GM23338 (cell line): ENCODE measurements around the gene SYT13.

ENCODE experiments used
- CREB1 ChIP-seq: fragments of 250-450 bp; sonication (Bioruptor Pico); IDR thresholded peaks from 2 replicates; pipeline ENCODE4 v1.5.0; 2020; ENCODE audit warnings: low read depth, mild to moderate bottlenecking, moderate library complexity
- EZH2 ChIP-seq: fragments of 200-600 bp; sonication (generic); IDR thresholded peaks from one replicate; pipeline ENCODE4 v1.8.0; 2017; ENCODE audit warnings: antibody characterized with exemption, mild to moderate bottlenecking, low read depth; ENCODE audit not compliant: unreplicated experiment
- EZH2phosphoT487 ChIP-seq: fragments of 200-600 bp; sonication (generic); IDR thresholded peaks from one replicate; pipeline ENCODE4 v1.8.1; 2018; ENCODE audit warnings: antibody characterized with exemption; ENCODE audit not compliant: unreplicated experiment
- NANOG ChIP-seq: IDR thresholded peaks from 2 replicates; pipeline ENCODE4 v1.6.1; 2016; ENCODE audit warnings: antibody characterized with exemption, borderline replicate concordance
- POLR2AphosphoS5 ChIP-seq: IDR thresholded peaks from 2 replicates; pipeline ENCODE4 v1.6.1; 2016; ENCODE audit warnings: antibody characterized with exemption, low read depth
- STAT1 ChIP-seq: IDR thresholded peaks from one replicate; pipeline ENCODE4 v1.6.1; 2016; ENCODE audit warnings: antibody characterized with exemption; ENCODE audit not compliant: unreplicated experiment
- ZNF114 ChIP-seq: fragments of 250-450 bp; sonication (Bioruptor Pico); IDR thresholded peaks from 2 replicates; pipeline ENCODE4 v1.5.0; 2020; ENCODE audit warnings: mild to moderate bottlenecking, moderate library complexity
- ZNF331 ChIP-seq: fragments of 250-450 bp; sonication (Bioruptor Pico); IDR thresholded peaks from 2 replicates; pipeline ENCODE4 v1.5.0; 2020; ENCODE audit warnings: low read depth, mild to moderate bottlenecking, moderate library complexity
- TF ChIP-seq, protein P1 (sequence below), 2 experiments: fragments of 200-600 bp in 1 of 2; sonication (generic) in 1 of 2; conservative IDR thresholded peaks; 2 replicates each; pipeline versions ENCODE4 v1.5.1 to v1.6.1; 2016 to 2017; ENCODE audit warnings: antibody characterized with exemption in 2 of 2, low read depth in 2 of 2, mild to moderate bottlenecking in 2 of 2, moderate library complexity in 1 of 2
- TF ChIP-seq, protein P2 (sequence below): IDR thresholded peaks from one replicate; pipeline ENCODE4 v1.6.1; 2018; ENCODE audit warnings: antibody characterized with exemption; ENCODE audit not compliant: unreplicated experiment

DNA sequence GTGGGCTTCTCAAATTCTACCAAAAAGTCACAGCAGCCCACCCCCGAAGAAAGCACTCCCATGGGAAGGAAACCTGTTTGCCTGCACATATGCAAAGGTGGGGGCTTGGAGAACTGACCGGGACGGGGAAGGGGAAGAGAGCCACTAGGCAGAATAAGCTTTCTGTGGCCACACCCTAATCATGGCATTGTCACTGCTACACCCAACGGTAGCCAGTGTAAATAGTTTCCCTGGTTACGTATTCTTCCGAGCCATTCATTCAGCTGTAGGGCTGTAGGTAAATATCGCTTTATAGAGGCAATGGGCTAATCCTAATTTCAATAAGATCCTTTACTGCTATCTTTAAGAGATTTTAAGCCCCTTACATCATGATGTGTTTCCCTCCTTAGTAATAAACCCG, 78.0 kb downstream of the SYT13 start:
- TF ChIP-seq, protein P1, sequence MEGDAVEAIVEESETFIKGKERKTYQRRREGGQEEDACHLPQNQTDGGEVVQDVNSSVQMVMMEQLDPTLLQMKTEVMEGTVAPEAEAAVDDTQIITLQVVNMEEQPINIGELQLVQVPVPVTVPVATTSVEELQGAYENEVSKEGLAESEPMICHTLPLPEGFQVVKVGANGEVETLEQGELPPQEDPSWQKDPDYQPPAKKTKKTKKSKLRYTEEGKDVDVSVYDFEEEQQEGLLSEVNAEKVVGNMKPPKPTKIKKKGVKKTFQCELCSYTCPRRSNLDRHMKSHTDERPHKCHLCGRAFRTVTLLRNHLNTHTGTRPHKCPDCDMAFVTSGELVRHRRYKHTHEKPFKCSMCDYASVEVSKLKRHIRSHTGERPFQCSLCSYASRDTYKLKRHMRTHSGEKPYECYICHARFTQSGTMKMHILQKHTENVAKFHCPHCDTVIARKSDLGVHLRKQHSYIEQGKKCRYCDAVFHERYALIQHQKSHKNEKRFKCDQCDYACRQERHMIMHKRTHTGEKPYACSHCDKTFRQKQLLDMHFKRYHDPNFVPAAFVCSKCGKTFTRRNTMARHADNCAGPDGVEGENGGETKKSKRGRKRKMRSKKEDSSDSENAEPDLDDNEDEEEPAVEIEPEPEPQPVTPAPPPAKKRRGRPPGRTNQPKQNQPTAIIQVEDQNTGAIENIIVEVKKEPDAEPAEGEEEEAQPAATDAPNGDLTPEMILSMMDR (conservative IDR thresholded peaks at IDR 0.05; ENCODE audit: low read depth in 2 of 2): no peak
- TF ChIP-seq POLR2AphosphoS5 (no peak), EZH2 (no peak), STAT1 (no peak), EZH2phosphoT487 (no peak), NANOG (no peak), ZNF331 (CRISPR knock-in tag) (no peak), CREB1 (CRISPR knock-in tag) (no peak), ZNF114 (CRISPR knock-in tag) (no peak)
- TF ChIP-seq, protein P2, sequence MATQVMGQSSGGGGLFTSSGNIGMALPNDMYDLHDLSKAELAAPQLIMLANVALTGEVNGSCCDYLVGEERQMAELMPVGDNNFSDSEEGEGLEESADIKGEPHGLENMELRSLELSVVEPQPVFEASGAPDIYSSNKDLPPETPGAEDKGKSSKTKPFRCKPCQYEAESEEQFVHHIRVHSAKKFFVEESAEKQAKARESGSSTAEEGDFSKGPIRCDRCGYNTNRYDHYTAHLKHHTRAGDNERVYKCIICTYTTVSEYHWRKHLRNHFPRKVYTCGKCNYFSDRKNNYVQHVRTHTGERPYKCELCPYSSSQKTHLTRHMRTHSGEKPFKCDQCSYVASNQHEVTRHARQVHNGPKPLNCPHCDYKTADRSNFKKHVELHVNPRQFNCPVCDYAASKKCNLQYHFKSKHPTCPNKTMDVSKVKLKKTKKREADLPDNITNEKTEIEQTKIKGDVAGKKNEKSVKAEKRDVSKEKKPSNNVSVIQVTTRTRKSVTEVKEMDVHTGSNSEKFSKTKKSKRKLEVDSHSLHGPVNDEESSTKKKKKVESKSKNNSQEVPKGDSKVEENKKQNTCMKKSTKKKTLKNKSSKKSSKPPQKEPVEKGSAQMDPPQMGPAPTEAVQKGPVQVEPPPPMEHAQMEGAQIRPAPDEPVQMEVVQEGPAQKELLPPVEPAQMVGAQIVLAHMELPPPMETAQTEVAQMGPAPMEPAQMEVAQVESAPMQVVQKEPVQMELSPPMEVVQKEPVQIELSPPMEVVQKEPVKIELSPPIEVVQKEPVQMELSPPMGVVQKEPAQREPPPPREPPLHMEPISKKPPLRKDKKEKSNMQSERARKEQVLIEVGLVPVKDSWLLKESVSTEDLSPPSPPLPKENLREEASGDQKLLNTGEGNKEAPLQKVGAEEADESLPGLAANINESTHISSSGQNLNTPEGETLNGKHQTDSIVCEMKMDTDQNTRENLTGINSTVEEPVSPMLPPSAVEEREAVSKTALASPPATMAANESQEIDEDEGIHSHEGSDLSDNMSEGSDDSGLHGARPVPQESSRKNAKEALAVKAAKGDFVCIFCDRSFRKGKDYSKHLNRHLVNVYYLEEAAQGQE: no peak
